BE2C (cell line): ENCODE data around the gene SLC39A8.

ENCODE experiments used
- DNase-seq: peaks from one replicate; pipeline ENCODE4 v3.0.0-alpha.2; 2020
- H3K27me3 ChIP-seq: fragments of 250-450 bp; sonication (Bioruptor Pico); 2 replicates; pipeline ENCODE4 v1.5.1; 2020; ENCODE audit warnings: mild to moderate bottlenecking
- H3K36me3 ChIP-seq: fragments of 250-450 bp; sonication (Bioruptor Pico); 2 replicates; pipeline ENCODE4 v1.5.1; 2020; ENCODE audit warnings: mild to moderate bottlenecking
- H3K4me1 ChIP-seq: fragments of 250-450 bp; sonication (Bioruptor Pico); 2 replicates; pipeline ENCODE4 v1.5.1; 2020
- H3K4me3 ChIP-seq: 2 replicates; pipeline ENCODE4 v1.5.1; 2011; ENCODE audit warnings: low read depth, low read length
- H3K9me3 ChIP-seq: fragments of 250-450 bp; sonication (Bioruptor Pico); 2 replicates; pipeline ENCODE4 v1.5.1; 2020
- TF ChIP-seq, protein P1 (sequence below): IDR thresholded peaks from 2 replicates; pipeline ENCODE4 v1.5.1; 2012; ENCODE audit warnings: mild to moderate bottlenecking, low read depth, low read length

Gene SLC39A8

DNA sequence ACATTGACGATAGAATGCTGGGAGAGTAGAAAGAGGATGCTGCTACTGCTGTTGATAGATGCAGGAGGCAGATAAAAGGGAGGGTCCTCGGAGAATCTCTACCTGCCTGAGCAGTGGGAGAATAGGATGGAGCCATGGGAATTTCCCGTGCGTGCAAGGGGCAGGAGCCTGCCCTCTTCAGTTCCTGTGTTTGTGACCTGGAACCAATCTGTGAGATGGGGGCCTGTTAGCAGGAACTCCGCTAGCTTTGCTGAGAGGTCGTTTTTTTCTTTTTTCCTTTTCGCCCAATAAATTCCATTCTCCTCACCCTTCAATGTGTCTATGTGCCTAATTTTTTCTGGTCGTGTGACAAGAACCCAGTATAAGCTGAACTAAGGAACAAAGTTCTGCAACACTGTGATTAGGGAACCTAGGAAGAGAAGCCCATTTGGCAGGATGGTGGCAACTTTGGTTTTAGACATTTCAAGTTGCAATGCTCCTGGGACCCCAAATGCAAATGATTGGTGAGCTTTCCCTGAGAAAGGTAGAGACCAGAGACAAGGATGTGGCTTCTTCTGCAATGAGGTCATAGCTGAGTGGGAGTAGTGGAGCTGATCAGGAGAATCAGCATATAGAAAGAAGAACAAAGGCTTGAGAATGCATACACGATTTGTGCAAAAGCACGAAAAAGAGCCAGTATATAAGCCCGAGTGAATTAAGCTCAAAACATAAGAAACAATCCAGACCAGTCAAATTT is 23.9 kb downstream of the SLC39A8 start:
- H3K27me3 ChIP-seq: no peaks in the 10 kb centered on the region
- no peaks in the 10 kb centered on the region for H3K9me3 ChIP-seq
- H3K4me1 ChIP-seq: no peaks in the 10 kb centered on the region
- no peak overlapping the region for H3K4me3 ChIP-seq
- H3K36me3 ChIP-seq: no peaks in the 10 kb centered on the region
- TF ChIP-seq, protein P1, sequence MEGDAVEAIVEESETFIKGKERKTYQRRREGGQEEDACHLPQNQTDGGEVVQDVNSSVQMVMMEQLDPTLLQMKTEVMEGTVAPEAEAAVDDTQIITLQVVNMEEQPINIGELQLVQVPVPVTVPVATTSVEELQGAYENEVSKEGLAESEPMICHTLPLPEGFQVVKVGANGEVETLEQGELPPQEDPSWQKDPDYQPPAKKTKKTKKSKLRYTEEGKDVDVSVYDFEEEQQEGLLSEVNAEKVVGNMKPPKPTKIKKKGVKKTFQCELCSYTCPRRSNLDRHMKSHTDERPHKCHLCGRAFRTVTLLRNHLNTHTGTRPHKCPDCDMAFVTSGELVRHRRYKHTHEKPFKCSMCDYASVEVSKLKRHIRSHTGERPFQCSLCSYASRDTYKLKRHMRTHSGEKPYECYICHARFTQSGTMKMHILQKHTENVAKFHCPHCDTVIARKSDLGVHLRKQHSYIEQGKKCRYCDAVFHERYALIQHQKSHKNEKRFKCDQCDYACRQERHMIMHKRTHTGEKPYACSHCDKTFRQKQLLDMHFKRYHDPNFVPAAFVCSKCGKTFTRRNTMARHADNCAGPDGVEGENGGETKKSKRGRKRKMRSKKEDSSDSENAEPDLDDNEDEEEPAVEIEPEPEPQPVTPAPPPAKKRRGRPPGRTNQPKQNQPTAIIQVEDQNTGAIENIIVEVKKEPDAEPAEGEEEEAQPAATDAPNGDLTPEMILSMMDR: no peak
- no peak for DNase-seq

- Histone ChIP-seq H3K9me3 (no peaks in the 10 kb centered on the region), H3K4me1 (no peaks in the 10 kb centered on the region), H3K4me3 (no peak overlapping the region), H3K36me3 (no peaks in the 10 kb centered on the region), H3K27me3 (no peaks in the 10 kb centered on the region)
- TF ChIP-seq, protein P1: no peak
- DNase-seq: no peak
Measured at GRCh38 chr4:102319594-102319993, 25.7 kb downstream of the SLC39A8 start.

GRCh38 chr4:102318526-102318925 is 26.8 kb downstream of the SLC39A8 start:
- no peak for DNase-seq
- no peaks in the 10 kb centered on the region for H3K4me1 ChIP-seq
- H3K4me3 ChIP-seq: no peak overlapping the region
- H3K27me3 ChIP-seq: no peaks in the 10 kb centered on the region
- no peaks in the 10 kb centered on the region for H3K9me3 ChIP-seq
- H3K36me3 ChIP-seq: no peaks in the 10 kb centered on the region
- TF ChIP-seq, protein P1: no peak

GRCh38 chr4:102318105-102318504 is 27.2 kb downstream of the SLC39A8 start:
- H3K36me3 ChIP-seq: no peaks in the 10 kb centered on the region
- no peaks in the 10 kb centered on the region for H3K9me3 ChIP-seq
- no peak overlapping the region for H3K4me3 ChIP-seq
- TF ChIP-seq, protein P1: no peak
- DNase-seq: no peak
- H3K27me3 ChIP-seq: no peaks in the 10 kb centered on the region
- H3K4me1 ChIP-seq: no peaks in the 10 kb centered on the region

DNA sequence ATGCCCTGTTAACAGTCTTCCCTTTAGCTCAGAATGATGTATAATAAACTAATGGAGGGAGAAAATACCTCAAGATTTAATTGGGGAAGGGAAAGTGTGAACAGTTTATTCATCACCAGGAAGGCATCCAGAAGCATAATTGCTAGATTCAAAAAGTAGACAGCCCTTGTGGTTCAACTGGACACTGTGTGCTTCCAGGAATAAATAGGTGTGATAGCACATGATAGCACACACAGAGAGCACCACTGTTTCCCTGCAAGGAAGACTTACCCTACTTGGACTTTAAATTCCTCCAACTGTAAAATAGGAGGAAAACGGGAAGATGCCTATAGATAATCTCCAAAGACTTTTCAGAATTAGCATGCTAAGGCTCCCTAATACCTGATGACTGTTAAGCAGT is 27.8 kb downstream of the SLC39A8 start:
- H3K4me3 ChIP-seq: no peak overlapping the region
- H3K4me1 ChIP-seq: no peaks in the 10 kb centered on the region
- H3K36me3 ChIP-seq: no peaks in the 10 kb centered on the region
- no peak for DNase-seq
- no peaks in the 10 kb centered on the region for H3K27me3 ChIP-seq
- TF ChIP-seq, protein P1: no peak
- no peaks in the 10 kb centered on the region for H3K9me3 ChIP-seq

- H3K9me3 ChIP-seq: no peaks in the 10 kb centered on the region
- H3K27me3 ChIP-seq: no peaks in the 10 kb centered on the region
- no peaks in the 10 kb centered on the region for H3K4me1 ChIP-seq
- H3K4me3 ChIP-seq: no peak overlapping the region
- TF ChIP-seq, protein P1: no peak
- H3K36me3 ChIP-seq: no peaks in the 10 kb centered on the region
- DNase-seq: no peak
Measured at GRCh38 chr4:102316585-102316984, 28.7 kb downstream of the SLC39A8 start.
